Measurements from ENCODE around the gene PSMB8.

DNA sequence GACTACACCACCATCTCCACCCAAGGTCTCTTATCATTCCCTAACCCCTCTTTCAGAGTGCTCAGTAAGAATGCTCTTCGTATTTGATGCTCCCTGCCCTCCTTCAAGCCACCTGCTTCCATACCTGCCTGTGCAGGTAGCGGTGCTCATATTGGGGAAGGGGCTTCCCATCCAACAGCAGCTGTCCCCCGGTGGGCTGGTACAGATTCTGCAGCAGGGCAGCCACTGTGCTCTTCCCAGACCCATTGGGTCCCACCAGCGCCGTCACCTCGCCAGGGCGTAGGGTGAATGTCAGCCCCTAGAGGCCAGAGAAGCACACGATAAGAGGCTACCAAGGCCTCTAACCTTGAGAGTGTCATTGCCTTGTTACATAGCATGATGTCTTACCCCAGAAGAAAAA is 3.9 kb upstream of the PSMB8 start:
- TF ChIP-seq, protein P1, sequence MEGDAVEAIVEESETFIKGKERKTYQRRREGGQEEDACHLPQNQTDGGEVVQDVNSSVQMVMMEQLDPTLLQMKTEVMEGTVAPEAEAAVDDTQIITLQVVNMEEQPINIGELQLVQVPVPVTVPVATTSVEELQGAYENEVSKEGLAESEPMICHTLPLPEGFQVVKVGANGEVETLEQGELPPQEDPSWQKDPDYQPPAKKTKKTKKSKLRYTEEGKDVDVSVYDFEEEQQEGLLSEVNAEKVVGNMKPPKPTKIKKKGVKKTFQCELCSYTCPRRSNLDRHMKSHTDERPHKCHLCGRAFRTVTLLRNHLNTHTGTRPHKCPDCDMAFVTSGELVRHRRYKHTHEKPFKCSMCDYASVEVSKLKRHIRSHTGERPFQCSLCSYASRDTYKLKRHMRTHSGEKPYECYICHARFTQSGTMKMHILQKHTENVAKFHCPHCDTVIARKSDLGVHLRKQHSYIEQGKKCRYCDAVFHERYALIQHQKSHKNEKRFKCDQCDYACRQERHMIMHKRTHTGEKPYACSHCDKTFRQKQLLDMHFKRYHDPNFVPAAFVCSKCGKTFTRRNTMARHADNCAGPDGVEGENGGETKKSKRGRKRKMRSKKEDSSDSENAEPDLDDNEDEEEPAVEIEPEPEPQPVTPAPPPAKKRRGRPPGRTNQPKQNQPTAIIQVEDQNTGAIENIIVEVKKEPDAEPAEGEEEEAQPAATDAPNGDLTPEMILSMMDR (IDR thresholded peaks at IDR 0.05; ENCODE audit: control extremely low read depth in 1 of 3, insufficient read depth in 1 of 3, low read depth in 1 of 3, low read length in 3 of 3), result no peak
- TF ChIP-seq GABPA (IDR thresholded peaks at IDR 0.05; ENCODE audit: borderline replicate concordance, insufficient read depth, low read length) (no peak), KDM5A (IDR thresholded peaks at IDR 0.05; ENCODE audit: low read length) (no peak), KDM1A (IDR thresholded peaks at IDR 0.05; ENCODE audit: borderline replicate concordance, low read length) (no peak), TAF1 (IDR thresholded peaks at IDR 0.05; ENCODE audit: low read depth, low read length) (no peak)
